HepG2 (cell line): ENCODE data around the gene TCEANC. TPM values are rescaled to one million over a fixed set of nuclear protein-coding genes. Genes with fewer than 3 reads are reported as not detected.
A peak's percentile ranks its signal among the peaks of the same experiment; 100 is the strongest.

Experiments used
- ARNTL ChIP-seq: sonication (generic); formaldehyde crosslinking; IDR thresholded peaks from 2 replicates; pipeline ENCODE4 v1.4.0; 2020; ENCODE audit warnings: mild to moderate bottlenecking, missing genetic modification reagents
- FOXO1 ChIP-seq: sonication (generic); formaldehyde crosslinking; IDR thresholded peaks from 2 replicates; pipeline ENCODE4 v1.4.0; 2020; ENCODE audit warnings: missing genetic modification reagents
- GATAD2A ChIP-seq: IDR thresholded peaks from 2 replicates; pipeline ENCODE4 v1.6.1; 2016
- MBD4 ChIP-seq: IDR thresholded peaks from 2 replicates; pipeline ENCODE4 v1.6.1; 2012; ENCODE audit warnings: low read length, inconsistent platforms, borderline replicate concordance
- NCOR1 ChIP-seq: fragments of 200-600 bp; sonication (generic); IDR thresholded peaks from 2 replicates; pipeline ENCODE4 v1.7.0; 2017; ENCODE audit warnings: antibody characterized with exemption, low read length, borderline replicate concordance
- NFYC ChIP-seq: IDR thresholded peaks from 2 replicates; pipeline ENCODE4 v1.6.1; 2016; ENCODE audit warnings: missing genetic modification reagents, missing compliant biosample characterization
- NR2F1 ChIP-seq, 2 experiments: fragments of 450-650 bp in 1 of 2; formaldehyde crosslinking in 1 of 2; IDR thresholded peaks; 2 replicates each; pipeline versions ENCODE4 v1.5.0 to v1.6.1; 2016 to 2020; ENCODE audit warnings: mild to moderate bottlenecking in 1 of 2, missing compliant biosample characterization in 1 of 2, missing genetic modification reagents in 1 of 2, moderate library complexity in 1 of 2
- PLRG1 ChIP-seq: fragments of 450-650 bp; conservative IDR thresholded peaks from 2 replicates; pipeline ENCODE4 v1.6.1; 2016
- SIN3B ChIP-seq: fragments of 150-350 bp; IDR thresholded peaks from 2 replicates; pipeline ENCODE4 v1.6.1; 2014; ENCODE audit warnings: low read length
- SP2 ChIP-seq: sonication (generic); formaldehyde crosslinking; IDR thresholded peaks from 2 replicates; pipeline ENCODE4 v1.5.1; 2020; ENCODE audit warnings: mild to moderate bottlenecking, missing genetic modification reagents
- SRY ChIP-seq: sonication (generic); formaldehyde crosslinking; IDR thresholded peaks from 2 replicates; pipeline ENCODE4 v1.8.0; 2022; ENCODE audit warnings: mild to moderate bottlenecking, missing genetic modification reagents
- SSRP1 ChIP-seq: IDR thresholded peaks from 2 replicates; pipeline ENCODE4 v1.6.1; 2016; ENCODE audit warnings: control low read depth
- TCF7L2 ChIP-seq: IDR thresholded peaks from 2 replicates; pipeline ENCODE4 v1.6.1; 2011; ENCODE audit warnings: mild to moderate bottlenecking, low read depth, low read length, moderate library complexity
- ZBTB7B ChIP-seq: sonication (generic); formaldehyde crosslinking; IDR thresholded peaks from 2 replicates; pipeline ENCODE4 v1.4.0; 2020; ENCODE audit warnings: missing genetic modification reagents
- ZMYM3 ChIP-seq: sonication (generic); formaldehyde crosslinking; IDR thresholded peaks from 2 replicates; pipeline ENCODE4 v1.5.1; 2020; ENCODE audit warnings: mild to moderate bottlenecking, missing genetic modification reagents
- ZNF136 ChIP-seq: sonication (generic); formaldehyde crosslinking; IDR thresholded peaks from 2 replicates; pipeline ENCODE4 v1.8.1; 2022; ENCODE audit warnings: low read depth, mild to moderate bottlenecking, moderate library complexity, missing genetic modification reagents
- ZNF225 ChIP-seq: sonication (generic); formaldehyde crosslinking; IDR thresholded peaks from 2 replicates; pipeline ENCODE4 v1.4.0; 2020; ENCODE audit warnings: mild to moderate bottlenecking, missing genetic modification reagents
- ZNF263 ChIP-seq: sonication (generic); formaldehyde crosslinking; IDR thresholded peaks from 2 replicates; pipeline ENCODE4 v1.4.0; 2020; ENCODE audit warnings: missing genetic modification reagents
- ZNF512 ChIP-seq: sonication (generic); formaldehyde crosslinking; IDR thresholded peaks from 2 replicates; pipeline ENCODE4 v1.4.0; 2020; ENCODE audit warnings: mild to moderate bottlenecking, missing genetic modification reagents
- ZNF547 ChIP-seq: sonication (generic); formaldehyde crosslinking; IDR thresholded peaks from 2 replicates; pipeline ENCODE4 v1.5.1; 2020; ENCODE audit warnings: mild to moderate bottlenecking, missing genetic modification reagents
- ZNF563 ChIP-seq: sonication (generic); formaldehyde crosslinking; IDR thresholded peaks from 2 replicates; pipeline ENCODE4 v1.8.0; 2022; ENCODE audit warnings: mild to moderate bottlenecking, moderate library complexity, missing genetic modification reagents
- ZNF629 ChIP-seq: sonication (generic); formaldehyde crosslinking; conservative IDR thresholded peaks from 2 replicates; pipeline ENCODE4 v1.5.0; 2020; ENCODE audit warnings: missing genetic modification reagents
- ZNF660 ChIP-seq: sonication (generic); formaldehyde crosslinking; IDR thresholded peaks from 2 replicates; pipeline ENCODE4 v1.5.1; 2020; ENCODE audit warnings: mild to moderate bottlenecking, low read depth, missing genetic modification reagents, borderline replicate concordance
- ZNF672 ChIP-seq: sonication (generic); formaldehyde crosslinking; IDR thresholded peaks from 2 replicates; pipeline ENCODE4 v1.8.1; 2022; ENCODE audit warnings: missing genetic modification reagents
- ZNF780A ChIP-seq: sonication (generic); formaldehyde crosslinking; IDR thresholded peaks from 2 replicates; pipeline ENCODE4 v1.8.0; 2022; ENCODE audit warnings: mild to moderate bottlenecking, missing genetic modification reagents, moderate library complexity
- ZNF891 ChIP-seq: sonication (generic); formaldehyde crosslinking; IDR thresholded peaks from 2 replicates; pipeline ENCODE4 v1.5.0; 2020; ENCODE audit warnings: mild to moderate bottlenecking, missing genetic modification reagents
- polyA plus RNA-seq, 8 experiments: library from polyadenylated mRNA; depleted of rRNA in 3 of 8; stranded (reverse) in 7 of 8; unstranded in 1 of 8; fragments of >200 nt; fragmentation: Illumina TruSeq in 4 of 8; extraction: Trizol in 4 of 8; gene quantifications; 2 replicates each; pipeline versions ENCODE4 v1.2.1 to v1.2.3, GENCODE V29; 2011 to 2016; ENCODE audit warnings: low read depth in 4 of 8, missing spikeins in 1 of 8, mixed read lengths in 1 of 8; ENCODE audit not compliant: insufficient read depth in 1 of 8
- total RNA-seq, 5 experiments: library from RNA; depleted of rRNA; stranded (reverse); fragments of >200 nt; fragmentation: Illumina TruSeq; extraction: Trizol; gene quantifications; 2 replicates each; pipeline ENCODE4 v1.2.3, GENCODE V29; 2016; ENCODE audit warnings: low read depth in 1 of 5
- TF ChIP-seq, protein P1 (sequence below): sonication (generic); formaldehyde crosslinking; IDR thresholded peaks from 2 replicates; pipeline ENCODE4 v1.4.0; 2020; ENCODE audit warnings: low read depth, missing genetic modification reagents

TCEANC gene
- total and polyA plus RNA-seq, 2 of the 13 experiments (the other 11 are each of a cell fraction or from before 2014, with no cell fraction given), result 0.51 to 0.97 TPM

DNA sequence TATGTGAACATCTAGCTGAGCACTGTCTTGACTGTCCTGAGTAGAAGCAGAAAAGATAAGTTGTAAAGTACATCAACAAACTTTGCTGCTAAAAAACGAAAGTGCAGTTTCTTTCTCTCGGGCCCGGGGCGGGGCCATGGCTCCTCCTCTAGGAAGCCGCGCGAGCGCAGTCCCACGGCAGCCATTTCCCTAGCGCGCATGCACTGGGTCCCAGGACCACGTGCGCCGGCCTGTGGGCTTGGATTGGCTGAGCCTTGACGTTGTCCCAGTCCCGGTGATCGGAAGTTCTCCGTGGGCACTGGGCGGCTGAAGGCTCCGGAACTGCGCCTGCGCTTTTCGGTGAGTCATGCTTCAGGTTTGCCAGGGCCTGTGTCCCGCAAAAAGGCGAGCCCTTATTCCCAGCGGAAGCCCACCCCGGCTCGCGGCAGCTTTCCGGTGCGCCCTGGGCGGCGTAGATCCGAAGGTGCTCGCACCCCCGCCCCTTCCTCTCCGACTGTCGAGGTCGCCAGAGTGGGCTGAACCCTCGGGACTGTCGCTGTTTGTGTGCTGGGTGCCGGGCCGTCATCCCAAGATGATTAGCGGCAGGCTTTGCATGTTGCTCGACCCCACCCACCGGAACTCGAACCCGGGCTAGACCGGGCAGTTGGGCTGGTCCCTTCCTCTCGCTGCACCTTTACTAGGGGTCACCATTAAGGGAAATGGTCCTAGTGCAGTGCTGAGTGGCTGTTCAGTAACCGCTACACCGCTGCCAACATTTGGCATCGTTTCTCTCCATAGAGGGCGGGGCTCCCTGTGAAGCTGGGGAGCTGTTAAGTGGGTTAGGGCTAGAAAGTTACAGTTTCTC is at the start of gene TCEANC (continued):
- TF ChIP-seq, protein P1, sequence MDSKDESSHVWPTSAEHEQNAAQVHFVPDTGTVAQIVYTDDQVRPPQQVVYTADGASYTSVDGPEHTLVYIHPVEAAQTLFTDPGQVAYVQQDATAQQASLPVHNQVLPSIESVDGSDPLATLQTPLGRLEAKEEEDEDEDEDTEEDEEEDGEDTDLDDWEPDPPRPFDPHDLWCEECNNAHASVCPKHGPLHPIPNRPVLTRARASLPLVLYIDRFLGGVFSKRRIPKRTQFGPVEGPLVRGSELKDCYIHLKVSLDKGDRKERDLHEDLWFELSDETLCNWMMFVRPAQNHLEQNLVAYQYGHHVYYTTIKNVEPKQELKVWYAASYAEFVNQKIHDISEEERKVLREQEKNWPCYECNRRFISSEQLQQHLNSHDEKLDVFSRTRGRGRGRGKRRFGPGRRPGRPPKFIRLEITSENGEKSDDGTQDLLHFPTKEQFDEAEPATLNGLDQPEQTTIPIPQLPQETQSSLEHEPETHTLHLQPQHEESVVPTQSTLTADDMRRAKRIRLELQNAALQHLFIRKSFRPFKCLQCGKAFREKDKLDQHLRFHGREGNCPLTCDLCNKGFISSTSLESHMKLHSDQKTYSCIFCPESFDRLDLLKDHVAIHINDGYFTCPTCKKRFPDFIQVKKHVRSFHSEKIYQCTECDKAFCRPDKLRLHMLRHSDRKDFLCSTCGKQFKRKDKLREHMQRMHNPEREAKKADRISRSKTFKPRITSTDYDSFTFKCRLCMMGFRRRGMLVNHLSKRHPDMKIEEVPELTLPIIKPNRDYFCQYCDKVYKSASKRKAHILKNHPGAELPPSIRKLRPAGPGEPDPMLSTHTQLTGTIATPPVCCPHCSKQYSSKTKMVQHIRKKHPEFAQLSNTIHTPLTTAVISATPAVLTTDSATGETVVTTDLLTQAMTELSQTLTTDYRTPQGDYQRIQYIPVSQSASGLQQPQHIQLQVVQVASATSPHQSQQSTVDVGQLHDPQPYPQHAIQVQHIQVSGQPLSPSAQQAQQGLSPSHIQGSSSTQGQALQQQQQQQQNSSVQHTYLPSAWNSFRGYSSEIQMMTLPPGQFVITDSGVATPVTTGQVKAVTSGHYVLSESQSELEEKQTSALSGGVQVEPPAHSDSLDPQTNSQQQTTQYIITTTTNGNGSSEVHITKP (CRISPR knock-in tag), result no peak
- peak; percentile 29; the same call in 1 of the 2 replicates for TF ChIP-seq FOXO1
- no peak for TF ChIP-seq ZNF660 (CRISPR knock-in tag)
- no peak for TF ChIP-seq ZNF225
- TF ChIP-seq NR2F1 (CRISPR knock-in tag; IDR thresholded peaks at IDR 0.05), result no peak
- no peak for TF ChIP-seq PLRG1
- TF ChIP-seq SIN3B, result no peak
- no peak for TF ChIP-seq ZNF780A (CRISPR knock-in tag)
- TF ChIP-seq NFYC (CRISPR knock-in tag), result peak; percentile 83
- no peak for TF ChIP-seq ZNF672 (CRISPR knock-in tag)
- TF ChIP-seq SSRP1 (CRISPR knock-in tag), result no peak
- TF ChIP-seq ZNF891 (CRISPR knock-in tag), result no peak
- TF ChIP-seq ZMYM3 (CRISPR knock-in tag), result no peak
- TF ChIP-seq SP2, result 0 out of 2 replicates have a peak, but pooled peaks have one; percentile 9
- TF ChIP-seq ARNTL, result no peak
- peak; percentile 69 for TF ChIP-seq ZBTB7B (CRISPR knock-in tag)
- no peak for TF ChIP-seq ZNF629 (CRISPR knock-in tag)
- TF ChIP-seq NCOR1, result no peak
- TF ChIP-seq MBD4, result no peak
- TF ChIP-seq ZNF512 (CRISPR knock-in tag), result no peak
- TF ChIP-seq SRY (CRISPR knock-in tag), result no peak
- TF ChIP-seq TCF7L2, result no peak
- no peak for TF ChIP-seq ZNF563 (CRISPR knock-in tag)
- no peak; the same call in 1 of the 2 replicates for TF ChIP-seq ZNF136 (CRISPR knock-in tag)
- TF ChIP-seq ZNF263 (CRISPR knock-in tag), result no peak
- TF ChIP-seq ZNF547 (CRISPR knock-in tag), result no peak; the same call in 1 of the 2 replicates
- TF ChIP-seq GATAD2A (CRISPR knock-in tag), result no peak
